HepG2 (cell line): ENCODE measurements around the gene CSMD2. TPM values are rescaled to one million over a fixed set of nuclear protein-coding genes. Genes with fewer than 3 reads are reported as not detected.

Source experiments
- ATAC-seq: fragments of 200-7000 bp; cut with Tn5 transposase; 3 replicates; pipeline ENCODE4 v1.9.1; 2020; ENCODE audit warnings: mild to moderate bottlenecking, moderate library complexity
- BruUV-seq: library from RNA; stranded (reverse); fragments of 400-500 nt; replicated peaks from 2 replicates; lab custom pipeline; 2021; lab: Mats Ljungman, UMichigan
- CTCF ChIA-PET: fragments of 300-600 bp; formaldehyde crosslinking; extraction: SDS; loops from one replicate; lab custom pipeline; 2021; ENCODE audit warnings: low total read pairs, inconsistent platforms, low intra/inter-chr PET ratio; lab: Yijun Ruan, JAX
- POLR2A ChIA-PET: fragments of 350-600 bp; sonication (Branson Sonifier 250); formaldehyde crosslinking; loops from one replicate; lab custom pipeline; 2020; ENCODE audit warnings: antibody characterized with exemption, inconsistent platforms; lab: Yijun Ruan, JAX
- DNase-seq: peaks from one replicate; pipeline ENCODE4 v3.0.0-alpha.2; 2015; ENCODE audit warnings: low spot score
- FAIRE-seq: peaks from 3 replicates; lab custom pipeline; 2011; peaks lifted over from hg19 to GRCh38; lab: Jason Lieb, UNC
- H2AFZ ChIP-seq: one replicate; pipeline ENCODE4 v1.6.1; 2011; ENCODE audit warnings: low read length, inconsistent platforms
- H3K27ac ChIP-seq: fragments of 300-600 bp; 3 replicates; pipeline ENCODE4 v1.8.0; 2011; ENCODE audit warnings: mixed run types, mild to moderate bottlenecking, mixed read lengths, low read length, inconsistent platforms; ENCODE audit not compliant: insufficient read depth; ENCODE audit errors: extremely low read length
- H3K27me3 ChIP-seq, 2 experiments: fragments of 200-600 bp in 1 of 2; 2 replicates in 1 of 2; 3 replicates in 1 of 2; pipeline versions ENCODE4 v1.6.0 to v1.8.0; 2011; ENCODE audit warnings: low read length in 2 of 2, mild to moderate bottlenecking in 2 of 2, moderate library complexity in 2 of 2, inconsistent platforms in 1 of 2; ENCODE audit not compliant: insufficient read depth in 2 of 2, control insufficient read depth in 1 of 2
- H3K36me3 ChIP-seq, 2 experiments: fragments of 200-600 bp in 1 of 2; replicated peaks in 1 of 2; 2 replicates in 1 of 2; 3 replicates in 1 of 2; pipeline versions ENCODE4 v1.5.1 to v1.8.0; 2011; ENCODE audit warnings: low read length in 2 of 2, inconsistent platforms in 1 of 2; ENCODE audit not compliant: insufficient read depth in 2 of 2, control insufficient read depth in 1 of 2
- H3K4me1 ChIP-seq: 2 replicates; pipeline ENCODE4 v1.5.1; 2012; ENCODE audit warnings: low read length, inconsistent platforms; ENCODE audit not compliant: insufficient read depth
- H3K4me2 ChIP-seq: 2 replicates; pipeline ENCODE4 v1.6.0; 2011; ENCODE audit warnings: low read depth, low read length, inconsistent platforms
- H3K4me3 ChIP-seq, 3 experiments: fragments of 200-600 bp in 1 of 3; sonication (generic), shearing (Covaris generic) in 1 of 3; replicated peaks in 1 of 3; 2 replicates each; pipeline ENCODE4 v1.5.1; 2011 to 2016; ENCODE audit warnings: low read length in 3 of 3, inconsistent platforms in 2 of 3, low read depth in 2 of 3, mild to moderate bottlenecking in 2 of 3, control low read depth in 1 of 3, mixed read lengths in 1 of 3; ENCODE audit not compliant: insufficient read depth in 1 of 3
- H3K79me2 ChIP-seq: one replicate; pipeline ENCODE4 v1.6.1; 2011; ENCODE audit warnings: low read length, inconsistent platforms; ENCODE audit not compliant: insufficient read depth
- H3K9ac ChIP-seq: 2 replicates; pipeline ENCODE4 v1.6.0; 2011; ENCODE audit warnings: mild to moderate bottlenecking, low read depth, low read length, inconsistent platforms; ENCODE audit not compliant: insufficient read depth
- H3K9me3 ChIP-seq: 2 replicates; pipeline ENCODE4 v1.5.1; 2012; ENCODE audit warnings: mild to moderate bottlenecking, low read length
- H4K20me1 ChIP-seq: 2 replicates; pipeline ENCODE4 v1.6.0; 2011; ENCODE audit warnings: inconsistent platforms, mild to moderate bottlenecking, low read length, moderate library complexity; ENCODE audit not compliant: insufficient read depth
- AKAP8 ChIP-seq: sonication (generic); formaldehyde crosslinking; IDR thresholded peaks from 2 replicates; pipeline ENCODE4 v1.5.1; 2020; ENCODE audit warnings: mild to moderate bottlenecking, missing genetic modification reagents
- ELF1 ChIP-seq: sonication (generic); formaldehyde crosslinking; IDR thresholded peaks from 2 replicates; pipeline ENCODE4 v1.4.0; 2020; ENCODE audit warnings: missing genetic modification reagents
- FOXA3 ChIP-seq: IDR thresholded peaks from 2 replicates; pipeline ENCODE4 v1.6.1; 2016; ENCODE audit warnings: missing genetic modification reagents, missing compliant biosample characterization
- GABPA ChIP-seq, 2 experiments: IDR thresholded peaks; 2 replicates each; pipeline ENCODE4 v1.6.1; 2011 to 2016; ENCODE audit warnings: low read depth in 2 of 2, low read length in 1 of 2, missing biosample characterization in 1 of 2, missing genetic modification characterization in 1 of 2
- NR3C1 ChIP-seq: sonication (generic); formaldehyde crosslinking; IDR thresholded peaks from 2 replicates; pipeline ENCODE4 v1.4.0; 2020; ENCODE audit warnings: missing genetic modification reagents
- PHF5A ChIP-seq: IDR thresholded peaks from one replicate; pipeline ENCODE4 v1.6.1; 2018; ENCODE audit warnings: low read depth, missing genetic modification reagents; ENCODE audit not compliant: unreplicated experiment
- SETDB1 ChIP-seq: sonication (generic); formaldehyde crosslinking; IDR thresholded peaks from 2 replicates; pipeline ENCODE4 v1.5.1; 2020; ENCODE audit warnings: missing genetic modification reagents, mild to moderate bottlenecking, borderline replicate concordance
- SIX1 ChIP-seq: sonication (generic); formaldehyde crosslinking; IDR thresholded peaks from 2 replicates; pipeline ENCODE4 v1.4.0; 2020; ENCODE audit warnings: missing genetic modification reagents, borderline replicate concordance
- TSC22D2 ChIP-seq: sonication (generic); formaldehyde crosslinking; IDR thresholded peaks from 2 replicates; pipeline ENCODE4 v1.5.1; 2020; ENCODE audit warnings: missing genetic modification reagents, mild to moderate bottlenecking, borderline replicate concordance
- XBP1 ChIP-seq: sonication (generic); formaldehyde crosslinking; IDR thresholded peaks from 2 replicates; pipeline ENCODE4 v1.5.0; 2020; ENCODE audit warnings: missing genetic modification reagents
- ZNF367 ChIP-seq: sonication (generic); formaldehyde crosslinking; IDR thresholded peaks from 2 replicates; pipeline ENCODE4 v1.4.0; 2020; ENCODE audit warnings: missing genetic modification reagents, borderline replicate concordance
- ZNF605 ChIP-seq: sonication (generic); formaldehyde crosslinking; IDR thresholded peaks from 2 replicates; pipeline ENCODE4 v1.8.0; 2022; ENCODE audit warnings: mild to moderate bottlenecking, missing genetic modification reagents
- ZNF614 ChIP-seq: IDR thresholded peaks from 2 replicates; pipeline ENCODE4 v1.6.1; 2018; ENCODE audit warnings: missing biosample characterization, missing genetic modification reagents, inconsistent platforms, borderline replicate concordance
- ZNF709 ChIP-seq: sonication (generic); formaldehyde crosslinking; IDR thresholded peaks from 2 replicates; pipeline ENCODE4 v1.5.0; 2020; ENCODE audit warnings: mild to moderate bottlenecking, missing genetic modification reagents
- ZNF724P ChIP-seq: sonication (generic); formaldehyde crosslinking; IDR thresholded peaks from 2 replicates; pipeline ENCODE4 v1.8.0; 2022; ENCODE audit warnings: missing genetic modification reagents, borderline replicate concordance
- WGBS: methylation state at CpG from one replicate; pipeline ENCODE4 v1.1.6; 2017; ENCODE audit warnings: low lambda C conversion rate; 5-methylcytosine and 5-hydroxymethylcytosine counted together
- in situ Hi-C: cut with HindIII; loops from 2 replicates; pipeline ENCODE4 v1.10.0; 2017; ENCODE audit warnings: low pct_unique_long_range_greater_than_20kb; ENCODE audit not compliant: extremely low pct_ligation_motif_present
- intact Hi-C: fragments of 100-400 bp; cut with micrococcal nuclease; formaldehyde crosslinking; loops from one replicate; pipeline ENCODE4 v1.10.0; 2022; ENCODE audit not compliant: unreplicated experiment
- polyA plus RNA-seq, 8 experiments: library from polyadenylated mRNA; depleted of rRNA in 3 of 8; stranded (reverse) in 7 of 8; unstranded in 1 of 8; fragments of >200 nt; fragmentation: Illumina TruSeq in 4 of 8; extraction: Trizol in 4 of 8; gene quantifications; 2 replicates each; pipeline versions ENCODE4 v1.2.1 to v1.2.3, GENCODE V29; 2011 to 2016; ENCODE audit warnings: low read depth in 4 of 8, missing spikeins in 1 of 8, mixed read lengths in 1 of 8; ENCODE audit not compliant: insufficient read depth in 1 of 8
- total RNA-seq, 5 experiments: library from RNA; depleted of rRNA; stranded (reverse); fragments of >200 nt; fragmentation: Illumina TruSeq; extraction: Trizol; gene quantifications; 2 replicates each; pipeline ENCODE4 v1.2.3, GENCODE V29; 2016; ENCODE audit warnings: low read depth in 1 of 5
- TF ChIP-seq, protein P1 (sequence below): IDR thresholded peaks from 2 replicates; pipeline ENCODE4 v1.6.1; 2016; ENCODE audit warnings: mild to moderate bottlenecking, missing biosample characterization, missing genetic modification reagents

Gene CSMD2
- total and polyA plus RNA-seq, 2 of the 13 experiments (the other 11 are each of a cell fraction or from before 2014, with no cell fraction given): not detected

DNA sequence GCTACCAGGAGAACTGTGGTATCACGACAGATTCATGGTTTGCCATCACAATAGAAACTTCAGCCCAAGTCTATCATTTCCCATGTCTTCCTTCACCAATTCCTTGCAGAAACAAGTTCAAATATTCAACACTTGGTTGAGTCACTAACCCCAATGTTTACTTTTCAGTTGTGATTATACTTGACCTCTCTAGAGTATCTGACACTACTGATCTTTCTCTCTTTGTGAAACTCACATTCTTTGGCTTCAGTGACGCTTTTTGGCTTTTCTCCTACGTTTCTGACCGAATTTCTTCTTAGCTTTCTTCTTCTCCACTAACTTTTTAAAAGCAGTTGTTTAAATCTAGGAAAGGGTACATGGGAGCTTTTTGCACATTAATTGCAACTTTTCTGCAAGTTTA is 350.0 kb downstream of the CSMD2 start:
- H3K4me3 ChIP-seq: no peak overlapping the region
- DNase-seq: no peak
- H2AFZ ChIP-seq: no peak overlapping the region
- ChIA-PET POLR2A (no interaction called here), CTCF (no interaction called here)
- FAIRE-seq: no peak
- in situ Hi-C loops: no loop called here
- H3K4me2 ChIP-seq: no peak overlapping the region
- intact Hi-C loops: no loop called here
- WGBS: 3% methylated on average over 4 of the region's 4 CpGs
- no peaks in the 10 kb centered on the region for H3K27me3 ChIP-seq
- H3K79me2 ChIP-seq: no peaks in the 10 kb centered on the region
- no peak overlapping the region for H3K9ac ChIP-seq
- no peaks in the 10 kb centered on the region for H3K4me1 ChIP-seq
- BruUV-seq: no TSS peak
- H3K36me3 ChIP-seq: no peaks in the 10 kb centered on the region
- no peaks in the 10 kb centered on the region for H3K9me3 ChIP-seq
- TF ChIP-seq ZNF605 (CRISPR knock-in tag): no peak
- no peak for TF ChIP-seq FOXA3 (CRISPR knock-in tag)
- no peak for TF ChIP-seq GABPA (IDR thresholded peaks at IDR 0.05; ENCODE audit: low read depth, low read length)
- no peak for TF ChIP-seq GABPA (CRISPR knock-in tag; IDR thresholded peaks at IDR 0.05; ENCODE audit: low read depth)
- no peak for TF ChIP-seq TSC22D2
- TF ChIP-seq NR3C1: no peak
- TF ChIP-seq ZNF614: no peak
- no peak for TF ChIP-seq ZNF367 (CRISPR knock-in tag)
- TF ChIP-seq ELF1 (CRISPR knock-in tag): no peak
- no peak for TF ChIP-seq PHF5A (CRISPR knock-in tag)
- no peak for ATAC-seq
- H4K20me1 ChIP-seq: no peaks in the 10 kb centered on the region
- H3K27ac ChIP-seq: no peak overlapping the region

GRCh38 chr1:33814166-33814565 is 350.9 kb downstream of the CSMD2 start:
- Histone ChIP-seq H3K27me3 (no peaks in the 10 kb centered on the region), H3K4me1 (no peaks in the 10 kb centered on the region), H3K4me2 (no peak overlapping the region), H3K4me3 (no peak overlapping the region), H3K9ac (no peak overlapping the region), H2AFZ (no peak overlapping the region), H3K79me2 (no peaks in the 10 kb centered on the region), H3K27ac (no peak overlapping the region), H3K36me3 (no peaks in the 10 kb centered on the region), H3K9me3 (no peaks in the 10 kb centered on the region), H4K20me1 (no peaks in the 10 kb centered on the region)
- no peak for TF ChIP-seq SIX1
- no peak for TF ChIP-seq XBP1 (CRISPR knock-in tag)
- no peak for TF ChIP-seq AKAP8 (CRISPR knock-in tag)
- TF ChIP-seq ZNF724P (CRISPR knock-in tag): no peak
- no peak for TF ChIP-seq SETDB1 (CRISPR knock-in tag)
- no peak for TF ChIP-seq ZNF709
- TF ChIP-seq, protein P1, sequence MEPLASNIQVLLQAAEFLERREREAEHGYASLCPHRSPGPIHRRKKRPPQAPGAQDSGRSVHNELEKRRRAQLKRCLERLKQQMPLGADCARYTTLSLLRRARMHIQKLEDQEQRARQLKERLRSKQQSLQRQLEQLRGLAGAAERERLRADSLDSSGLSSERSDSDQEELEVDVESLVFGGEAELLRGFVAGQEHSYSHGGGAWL: no peak
- no TSS peak for BruUV-seq
- in situ Hi-C loops: no loop called here
- DNase-seq: no peak
- intact Hi-C loops: no loop called here
- FAIRE-seq: no peak
- WGBS: 42% methylated on average over 2 of the region's 2 CpGs
- no peak for ATAC-seq
- POLR2A ChIA-PET: no interaction called here
- CTCF ChIA-PET: no interaction called here
